RPMI8226 (cell line): ENCODE measurements around the gene EPB41L5.
"Not testable (repeated sequence)": the region's sequence is repeated elsewhere in the genome, so short reads cannot be mapped to it uniquely, and the experiment has no call there.

Source experiments
- DNase-seq: peaks from one replicate; pipeline ENCODE4 v3.0.0-alpha.2; 2015

The EPB41L5 gene

DNA sequence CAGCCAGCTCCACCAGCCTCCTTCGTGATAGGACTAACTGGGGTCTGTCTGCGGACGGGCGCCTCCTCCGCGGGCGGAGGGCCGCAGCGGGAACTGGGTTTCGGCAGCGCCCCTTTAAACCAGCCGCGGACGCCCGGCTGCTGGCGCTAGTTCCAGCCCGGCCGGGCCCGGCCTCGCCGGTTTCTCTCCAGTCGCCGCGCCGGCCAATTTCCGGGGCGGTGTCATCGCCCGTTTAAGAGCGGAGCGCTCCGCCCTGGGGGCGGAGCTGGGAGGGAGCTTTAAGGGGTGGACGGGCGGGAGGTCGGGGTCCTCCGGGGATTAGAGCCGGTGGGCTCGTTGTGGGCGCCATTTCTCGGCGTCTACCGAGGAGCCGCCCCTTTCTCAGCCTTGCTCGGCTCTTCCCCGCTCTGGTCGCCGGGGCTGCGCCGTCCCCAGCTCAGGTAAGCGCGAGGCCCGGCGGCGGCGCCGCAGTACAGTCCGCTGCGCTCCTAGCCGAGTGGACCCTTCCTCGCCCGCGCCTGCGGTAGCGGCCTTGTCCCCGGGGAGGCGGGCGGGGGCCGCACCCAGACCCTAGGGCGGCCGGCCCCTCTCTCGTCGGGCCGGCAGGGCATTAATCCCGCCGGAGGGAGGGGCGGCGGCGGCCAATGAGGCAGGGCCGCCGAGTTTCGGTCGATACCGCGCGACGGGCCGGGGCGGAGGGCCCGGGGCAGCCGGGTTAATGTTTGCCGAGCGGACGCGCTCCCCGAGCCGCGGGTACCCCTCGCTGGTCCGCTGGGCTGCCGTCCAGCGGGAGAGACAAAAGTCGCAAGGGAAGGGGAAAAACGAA, at the start of gene EPB41L5:
TSS of gene EPB41L5 (plus strand) at position 307 of the 826 bp plus-strand sequence. CDS start 6,008 bp downstream, outside the sequence.
- peak; percentile 92 for DNase-seq

DNA sequence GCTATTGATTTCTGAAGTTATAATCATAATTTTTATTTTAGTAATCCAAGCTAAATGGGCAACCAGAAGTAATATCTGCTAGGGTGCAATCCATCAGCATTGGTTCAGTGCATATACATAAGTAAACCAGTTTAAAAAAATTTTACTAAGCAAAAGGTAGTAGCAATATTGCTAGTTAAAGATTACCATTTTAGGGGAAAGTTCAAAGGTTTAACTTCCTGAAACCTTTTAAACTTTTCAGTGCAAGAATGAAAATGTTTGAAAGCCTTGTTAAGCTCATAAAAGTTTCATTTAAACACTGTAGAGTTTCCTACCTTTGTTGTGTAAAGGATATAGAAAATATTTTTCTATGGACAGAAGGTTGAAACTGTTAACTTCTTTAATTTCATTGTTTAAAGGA, 31.0 kb upstream of the EPB41L5 start:
- no peak for DNase-seq

DNA sequence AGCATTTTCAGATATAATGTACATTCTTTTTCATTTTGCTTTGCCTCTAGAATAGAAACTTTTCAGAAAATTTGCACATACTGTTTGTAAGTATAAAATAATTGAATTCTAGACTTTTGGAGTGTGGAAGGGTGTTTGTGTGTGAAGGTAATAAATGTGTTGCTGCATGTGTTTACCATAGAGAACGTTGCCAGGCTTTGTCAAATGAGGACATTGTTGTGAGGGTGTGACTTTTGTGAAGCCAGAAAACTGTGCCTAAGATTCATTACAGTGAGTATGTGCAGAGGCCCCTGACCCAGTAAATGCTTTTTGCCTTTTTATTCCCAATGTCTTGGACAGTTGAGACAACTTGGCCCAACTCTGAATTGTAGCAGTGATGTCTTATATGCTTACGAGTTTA, 30.4 kb upstream of the EPB41L5 start:
- no peak for DNase-seq

DNA sequence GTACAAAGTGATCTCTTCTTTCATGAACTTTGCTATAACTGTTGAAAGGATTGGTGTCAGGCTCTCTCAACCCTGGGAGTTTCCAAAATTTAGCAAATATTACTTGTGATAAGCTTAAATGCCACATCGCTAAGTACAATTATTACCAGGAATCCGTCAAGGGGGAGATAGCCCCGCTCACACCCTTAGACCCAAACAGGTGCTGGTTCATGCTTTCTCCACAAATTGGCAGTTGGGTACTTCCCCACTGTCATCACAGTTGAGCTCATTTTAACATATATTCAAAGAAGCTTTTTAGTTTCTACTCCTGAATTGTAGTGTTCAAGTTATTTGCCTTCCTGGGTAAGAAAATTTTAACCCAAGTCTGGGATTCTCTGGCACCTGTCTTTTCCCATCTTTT, 29.8 kb upstream of the EPB41L5 start:
- DNase-seq = no peak

DNA sequence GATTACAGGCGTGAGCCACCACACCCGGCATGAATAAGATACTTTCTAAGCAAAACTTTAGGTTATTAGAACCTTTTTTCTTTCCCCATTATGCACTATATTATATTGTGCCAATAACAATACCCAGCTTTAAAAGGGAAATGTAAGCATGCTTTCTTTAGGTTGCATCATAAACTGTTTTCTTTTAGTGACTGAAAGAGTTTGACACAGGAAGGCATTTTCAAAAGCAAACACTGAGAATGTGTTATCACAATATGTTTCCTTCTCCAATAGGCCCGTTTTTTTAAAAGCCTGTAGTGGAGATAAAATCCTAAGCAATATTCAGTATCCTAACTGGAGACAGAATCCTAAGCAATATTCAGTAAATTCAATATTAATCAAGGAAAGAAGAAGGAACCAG, 16.7 kb upstream of the EPB41L5 start:
- no peak for DNase-seq

DNA sequence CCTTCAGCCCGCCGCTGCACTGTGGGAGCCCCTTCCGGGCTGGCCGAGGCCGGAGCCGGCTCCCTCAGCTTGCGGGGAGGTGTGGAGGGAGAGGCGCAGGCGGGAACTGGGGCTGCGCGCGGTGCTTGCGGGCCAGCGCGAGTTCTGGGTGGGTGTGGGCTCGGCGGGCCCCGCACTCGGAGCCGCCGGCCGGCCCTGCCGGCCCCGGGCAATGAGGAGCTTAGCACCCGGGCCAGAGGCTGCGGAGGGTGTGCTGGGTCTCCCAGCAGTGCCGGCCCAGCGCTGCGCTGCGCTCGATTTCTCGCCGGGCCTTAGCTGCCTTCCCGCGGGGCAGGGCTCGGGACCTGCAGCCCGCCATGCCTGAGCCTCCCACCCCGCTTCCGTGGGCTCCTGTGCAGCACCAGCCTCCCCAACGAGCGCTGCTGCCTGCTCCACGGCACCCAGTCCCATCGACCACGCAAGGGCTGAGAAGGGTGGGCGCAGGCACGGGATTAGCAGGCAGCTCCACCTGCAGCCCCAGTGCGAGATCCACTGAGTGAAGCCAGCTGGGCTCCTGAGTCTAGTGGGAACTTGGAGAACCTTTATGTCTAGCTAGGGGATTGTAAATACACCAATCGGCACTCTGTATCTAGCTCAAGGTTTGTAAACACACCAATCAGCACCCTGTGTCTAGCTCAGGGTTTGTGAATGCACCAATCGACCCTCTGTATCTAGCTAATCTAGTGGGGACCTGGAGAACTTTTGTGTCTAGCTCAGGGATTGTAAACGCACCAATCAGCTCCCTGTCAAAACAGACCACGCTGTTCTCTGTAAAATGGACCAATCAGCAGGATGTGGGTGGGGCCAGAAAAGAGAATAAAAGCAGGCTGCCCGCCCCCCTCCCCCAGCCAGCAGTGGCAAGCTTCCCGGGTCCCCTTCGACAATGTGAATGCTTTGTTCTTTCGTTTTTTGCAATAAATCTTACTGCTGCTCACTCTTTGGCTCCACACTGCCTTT, 15.7 kb upstream of the EPB41L5 start:
- DNase-seq = not testable (repeated sequence)

DNA sequence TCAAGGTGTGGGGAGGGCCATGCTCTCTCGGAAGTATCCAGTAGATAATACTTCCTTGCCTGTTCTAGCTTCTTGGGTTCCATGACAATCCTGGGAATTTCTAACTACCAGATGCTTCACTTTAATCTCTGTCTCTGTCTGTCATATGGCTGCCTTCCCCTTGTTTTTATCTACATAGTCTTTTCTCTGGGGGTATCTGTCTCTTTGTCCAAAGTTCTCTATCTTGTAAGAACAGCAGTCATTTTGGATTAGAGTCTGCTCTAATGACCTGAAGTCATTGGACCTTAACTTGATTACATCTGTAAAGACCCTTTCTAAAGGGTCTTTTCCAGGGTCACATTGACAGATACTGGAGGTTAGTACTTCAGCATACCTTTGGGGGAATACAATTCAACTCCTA, 11.4 kb upstream of the EPB41L5 start:
- no peak for DNase-seq

DNA sequence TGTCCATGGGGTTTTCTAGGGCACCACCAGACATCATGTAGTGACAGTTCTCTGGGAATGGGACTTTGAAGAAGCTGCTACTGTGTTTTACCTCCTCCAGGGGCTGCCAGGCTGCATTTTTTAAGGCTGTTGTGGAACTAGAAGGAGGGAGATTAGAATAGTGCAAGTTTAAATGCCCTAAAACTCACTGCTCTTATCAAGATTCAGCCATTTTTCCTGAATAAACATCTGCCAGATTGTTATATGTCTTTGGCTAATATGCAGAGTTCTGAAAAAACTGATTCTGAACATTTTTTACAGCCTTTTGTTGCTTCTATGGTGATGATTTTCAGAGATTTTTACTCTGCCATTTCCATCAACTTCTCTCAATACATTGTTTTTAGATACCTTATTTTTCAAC, 8.6 kb upstream of the EPB41L5 start:
- DNase-seq = no peak

DNA sequence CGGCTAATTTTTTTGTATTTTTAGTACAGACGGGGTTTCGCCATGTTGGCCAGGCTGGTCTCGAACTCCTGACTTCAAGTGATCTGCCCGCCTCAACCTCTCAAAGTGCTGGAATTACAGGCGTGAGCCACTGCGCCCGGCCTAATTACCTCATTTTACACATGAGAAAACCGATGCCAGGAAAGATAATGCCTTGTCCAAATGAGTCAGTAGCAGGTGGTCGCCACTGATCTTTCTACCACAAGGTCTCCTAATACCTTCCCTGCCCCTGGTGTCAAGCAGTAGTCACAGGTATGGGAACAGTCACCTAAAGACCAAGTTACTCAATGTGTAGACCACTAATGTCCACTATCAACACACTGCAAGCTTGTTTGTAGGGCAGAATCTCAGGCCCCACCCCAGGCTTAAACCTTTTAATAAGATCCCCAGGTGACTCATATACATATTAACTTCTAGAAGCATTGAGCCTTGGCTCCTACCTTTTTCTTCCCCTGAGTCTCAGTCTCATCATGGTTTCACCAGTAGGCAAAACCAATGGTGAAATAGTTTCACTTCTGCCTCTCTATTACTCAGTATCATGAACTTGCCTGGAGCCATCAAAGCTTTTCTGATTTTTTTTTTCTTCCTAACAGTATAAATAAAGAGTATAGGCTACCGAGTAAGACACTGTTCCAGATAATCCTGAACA, 6.9 kb upstream of the EPB41L5 start:
- DNase-seq = peak; percentile 47

DNA sequence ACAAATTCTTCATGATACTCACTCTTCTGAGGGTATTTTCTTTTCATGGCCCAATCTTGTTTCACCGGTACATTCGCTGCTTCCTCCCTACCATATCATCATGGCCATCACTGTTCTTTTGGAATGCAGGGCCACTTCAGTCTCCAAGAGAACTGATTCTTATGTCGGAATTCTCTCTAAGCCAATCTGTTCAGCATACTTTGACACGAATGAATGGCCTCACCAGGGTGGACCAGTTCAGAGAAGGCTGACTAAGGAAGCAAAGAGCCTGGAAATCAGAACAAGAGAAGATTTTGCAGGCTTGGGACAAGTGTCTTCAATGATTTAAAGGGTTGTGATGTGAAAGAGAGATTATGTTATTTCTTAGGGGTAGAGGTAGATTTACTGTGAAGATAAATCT, 5.0 kb upstream of the EPB41L5 start:
- no peak for DNase-seq

DNA sequence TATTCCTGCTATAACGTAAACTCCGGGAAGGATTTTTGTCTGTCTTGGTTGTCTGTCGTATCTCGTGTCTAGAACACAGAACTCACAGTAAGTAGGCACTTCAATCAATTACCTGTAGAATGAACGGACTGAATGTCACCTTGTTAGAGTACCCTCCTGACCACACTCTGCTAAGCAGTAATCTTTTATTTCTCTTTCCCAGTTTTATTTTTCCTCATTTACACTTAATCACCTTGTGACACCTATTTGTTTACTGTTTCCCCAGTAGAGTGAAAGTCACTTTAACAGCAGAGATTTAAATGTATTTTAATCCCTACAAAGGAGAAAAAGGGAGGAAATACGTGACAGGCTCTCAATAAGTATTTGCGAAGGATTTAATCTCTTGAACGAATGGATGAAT, 514 bp upstream of the EPB41L5 start:
- DNase-seq = no peak

DNA sequence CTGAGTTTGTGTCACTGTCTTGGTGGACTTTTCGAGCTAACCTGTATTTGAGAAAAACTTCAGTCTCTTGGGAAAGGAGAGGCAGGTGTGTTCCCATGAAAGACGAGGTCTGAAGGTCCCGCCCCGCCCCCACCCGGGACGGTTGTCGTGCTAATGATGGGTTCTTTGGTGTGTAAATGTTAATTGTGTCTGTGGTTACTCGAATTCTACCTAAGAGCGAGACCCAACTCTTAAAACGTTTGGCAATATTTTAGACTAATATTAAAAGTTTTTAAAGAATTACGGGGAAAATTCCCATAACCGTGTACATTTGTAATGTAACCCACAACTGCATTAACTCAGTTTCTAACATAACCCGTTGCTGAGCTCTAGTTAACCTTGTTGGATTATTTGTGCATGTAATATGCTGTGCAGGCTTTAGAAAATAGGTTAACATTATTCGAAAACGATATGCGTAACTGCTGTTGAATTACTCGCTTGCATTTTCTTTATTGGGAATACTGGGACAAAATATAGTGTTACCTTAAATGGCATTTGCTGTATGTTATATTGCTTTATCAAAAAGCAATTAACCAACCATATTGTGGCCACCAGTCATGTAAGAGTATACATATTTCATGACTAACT, 833 bp downstream of the EPB41L5 start:
- DNase-seq = no peak

DNA sequence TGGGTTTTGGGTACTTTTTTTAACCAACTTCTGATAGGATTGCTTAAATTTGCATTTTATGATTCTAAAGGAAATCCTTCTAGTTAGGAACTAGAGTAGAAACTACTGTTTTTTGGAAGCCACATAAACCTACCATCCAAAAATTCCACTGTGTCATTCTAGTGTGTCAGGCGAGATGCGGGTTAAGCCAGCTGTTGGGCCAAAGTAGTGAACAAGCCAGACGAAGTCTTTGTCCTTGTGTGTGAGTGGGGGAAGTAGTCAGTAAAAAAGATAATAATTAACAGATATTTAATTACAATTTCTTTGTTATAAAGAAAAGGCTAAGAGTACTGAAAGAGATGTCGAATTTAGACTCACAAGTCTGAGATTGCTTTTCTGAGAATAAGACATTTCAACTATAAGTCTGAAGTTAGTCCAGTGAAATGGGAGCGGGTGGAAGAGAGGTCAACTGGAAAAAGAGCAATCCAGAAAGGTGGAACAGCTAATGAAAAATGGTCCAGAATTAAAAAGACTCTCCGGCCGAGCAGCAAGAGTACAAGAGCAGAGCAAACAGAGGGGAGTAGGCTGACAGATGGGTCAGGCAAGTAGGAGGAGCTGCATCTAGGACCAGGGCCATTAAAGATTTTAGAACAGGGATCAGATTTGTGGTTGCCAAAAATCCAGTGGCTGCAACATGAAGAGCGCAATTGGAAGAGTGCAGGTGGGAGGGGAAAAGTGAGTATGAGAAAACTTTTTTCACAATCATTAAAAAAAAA, 1.5 kb downstream of the EPB41L5 start:
- no peak for DNase-seq

DNA sequence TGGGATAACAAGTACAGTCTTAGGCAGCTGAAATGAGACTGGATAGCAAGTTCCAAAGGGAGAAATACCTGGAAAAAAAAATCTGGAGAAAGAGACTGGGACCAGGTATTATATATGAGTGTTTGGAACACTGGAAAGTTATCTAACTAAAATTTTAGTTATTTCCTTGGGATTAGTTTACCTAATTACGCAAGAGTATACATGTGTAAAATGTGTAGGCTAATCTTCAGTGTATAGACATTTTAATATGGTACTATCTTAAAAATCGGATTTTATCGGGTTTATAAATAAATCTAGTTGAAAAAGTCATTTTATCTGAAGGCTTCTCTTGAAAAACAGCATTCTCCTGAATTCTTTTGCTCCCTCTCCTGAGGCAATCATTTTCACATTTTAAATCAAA, 3.9 kb downstream of the EPB41L5 start:
- DNase-seq = no peak

DNA sequence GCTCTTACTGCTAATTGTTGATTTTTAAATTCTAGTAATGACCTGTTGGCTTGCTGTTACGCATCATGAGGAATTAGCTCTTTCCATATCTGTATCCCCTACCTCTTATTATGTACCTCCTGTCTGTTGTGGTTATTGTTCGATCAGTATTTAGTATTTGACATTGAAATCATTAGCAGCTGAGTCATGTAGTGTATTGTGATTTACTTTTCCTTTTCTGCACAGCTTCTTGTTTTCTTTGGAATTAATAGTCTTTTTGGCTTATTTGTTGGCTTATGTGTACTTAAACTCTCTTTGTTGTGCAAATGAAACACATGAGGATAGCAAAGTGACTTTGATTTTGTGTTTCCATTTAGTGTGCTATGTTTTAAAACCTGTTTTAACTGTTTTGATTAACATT, 4.3 kb downstream of the EPB41L5 start:
- DNase-seq = no peak

DNA sequence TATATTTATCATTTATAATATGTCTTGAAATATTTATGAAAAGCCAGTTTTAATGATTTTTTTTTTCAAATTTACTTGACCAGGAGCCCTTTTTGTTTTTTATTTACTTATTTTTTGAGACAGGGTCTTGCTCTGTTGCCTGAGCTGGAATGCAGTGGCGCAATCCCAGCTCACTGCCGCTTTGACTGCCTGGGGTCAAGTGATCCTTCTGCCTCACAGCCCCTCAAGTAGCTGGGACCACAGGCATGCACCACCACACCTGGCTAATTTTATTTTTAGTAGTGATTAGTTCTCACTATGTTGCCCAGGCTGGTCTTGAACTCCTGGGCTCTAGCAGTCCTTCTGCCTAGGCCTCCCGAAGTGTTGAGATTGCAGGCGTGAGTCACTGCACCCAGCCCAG, 5.7 kb downstream of the EPB41L5 start:
- DNase-seq = no peak

DNA sequence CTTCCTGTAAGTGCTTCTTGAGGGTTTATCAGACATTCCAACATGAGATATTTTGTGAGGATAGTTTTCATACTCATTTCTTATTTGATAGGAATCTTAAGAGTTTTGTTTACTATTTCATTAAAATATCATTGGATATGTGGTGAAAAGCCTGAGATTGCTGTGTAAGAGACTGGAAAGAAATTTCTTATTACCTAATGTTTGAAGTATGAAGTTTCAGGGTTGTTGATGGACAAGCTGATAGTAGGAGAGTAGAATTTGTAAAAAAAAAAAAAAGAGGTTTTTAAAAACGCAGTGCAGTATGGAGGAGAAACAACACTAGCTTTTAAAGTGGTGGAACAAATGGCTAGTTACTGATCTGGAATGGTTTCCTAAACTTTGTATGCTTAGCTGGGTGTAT, 7.7 kb downstream of the EPB41L5 start:
- DNase-seq = no peak

DNA sequence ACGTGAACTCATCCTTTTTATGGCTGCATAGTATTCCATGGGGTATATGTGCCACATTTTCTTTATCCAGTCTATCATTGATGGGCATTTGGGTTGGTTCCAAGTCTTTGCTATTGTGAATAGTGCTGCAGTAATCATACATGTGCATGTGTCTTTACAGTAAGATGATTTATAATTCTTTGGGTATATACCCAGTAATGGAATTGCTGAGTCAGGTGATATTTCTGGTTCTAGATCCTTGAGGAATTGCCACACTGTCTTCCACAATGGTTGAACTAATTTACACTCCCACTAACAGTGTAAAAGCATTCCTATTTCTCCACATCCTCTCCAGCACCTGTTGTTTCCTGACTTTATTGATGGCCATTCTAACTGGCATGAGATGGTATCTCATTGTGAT, 9.6 kb downstream of the EPB41L5 start:
- not testable (repeated sequence) for DNase-seq

DNA sequence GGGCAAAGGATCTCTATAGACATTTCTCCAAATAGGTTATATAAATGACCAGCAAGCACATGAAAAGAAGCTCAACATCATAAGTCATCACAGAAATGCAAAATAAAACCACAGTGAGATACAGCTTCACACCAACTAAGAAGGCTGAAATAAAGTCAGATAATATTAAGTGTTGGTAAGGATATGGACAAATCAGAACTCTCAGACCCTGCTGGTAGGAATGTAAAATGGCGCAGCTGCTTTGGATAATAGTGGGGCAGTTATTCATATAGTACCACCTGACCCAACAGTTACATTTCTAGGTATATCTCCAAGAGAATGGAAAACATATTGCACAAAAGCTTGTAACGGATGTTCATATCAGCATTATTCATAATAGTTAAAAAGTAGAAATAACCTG, 14.0 kb downstream of the EPB41L5 start:
- DNase-seq = no peak

DNA sequence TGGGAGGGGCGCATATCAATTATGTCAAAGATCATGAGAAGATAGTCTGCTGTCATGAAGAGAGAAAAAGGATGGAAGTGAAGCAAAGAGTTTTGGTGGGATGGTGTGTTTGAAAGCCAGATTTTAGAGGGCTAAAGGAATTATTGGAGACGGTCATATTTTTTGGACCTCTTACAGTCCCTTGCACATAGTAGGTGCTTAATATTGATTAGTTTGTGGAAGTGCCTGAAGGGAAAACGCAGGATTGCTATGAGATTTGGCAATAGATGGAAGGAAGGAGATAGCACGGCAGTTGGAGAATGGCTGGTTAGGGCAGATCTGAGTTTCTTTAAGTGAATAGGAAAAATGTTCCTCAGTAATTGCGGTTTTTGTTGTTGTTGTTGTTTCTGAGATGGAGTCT, 15.9 kb downstream of the EPB41L5 start:
- DNase-seq = no peak

DNA sequence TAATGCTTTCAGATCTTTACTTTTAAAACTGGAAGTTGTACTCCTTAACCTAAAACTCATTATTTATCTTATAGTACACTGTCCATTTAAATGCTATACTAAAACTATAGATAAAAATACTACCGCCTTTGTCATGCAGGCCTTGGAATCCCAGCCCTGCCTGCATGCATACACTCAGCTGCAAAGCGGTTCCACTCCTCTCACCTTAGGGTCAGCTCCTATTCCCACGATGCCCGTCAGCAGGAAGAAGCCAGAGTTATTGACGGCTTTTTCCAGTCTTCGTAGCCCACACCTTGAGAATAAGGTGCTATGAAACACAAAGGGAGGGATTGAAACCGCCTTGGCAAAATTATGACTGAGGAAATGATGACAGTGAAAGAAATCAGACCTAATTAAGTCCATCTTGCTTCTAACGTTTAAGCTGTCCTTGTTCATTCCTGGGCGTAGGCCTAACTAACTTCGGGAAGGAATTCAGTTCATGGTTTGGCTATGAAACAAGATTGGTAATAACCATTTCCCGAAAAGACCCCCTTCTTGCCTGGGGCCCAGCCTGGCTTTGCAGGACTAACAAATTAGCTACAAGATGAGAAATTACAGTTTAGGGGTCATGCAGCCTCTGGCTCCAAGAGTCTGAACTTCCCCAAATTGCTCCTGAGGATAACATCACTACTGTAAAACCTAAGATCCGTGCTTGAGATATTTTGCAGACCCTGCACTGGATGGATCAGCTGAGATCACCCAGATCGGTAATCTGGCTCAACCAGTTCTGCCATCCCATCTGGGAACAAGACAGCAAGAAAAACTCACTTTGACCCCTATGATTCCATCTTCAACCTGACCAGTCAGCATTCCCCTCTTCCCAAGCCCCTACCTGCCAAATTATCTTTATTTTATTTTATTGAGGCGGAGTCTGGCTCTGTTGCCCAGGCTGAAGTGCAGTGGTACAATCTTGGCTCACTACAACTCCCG, 17.1 kb downstream of the EPB41L5 start:
- no peak for DNase-seq
